HG03460 (cell line): ENCODE measurements around the gene KLHL30.

Experiments used
- ATAC-seq: cut with Tn5 transposase; IDR thresholded peaks from one replicate; pipeline ENCODE4 v1.9.1; 2021; ENCODE audit not compliant: unreplicated experiment

Gene KLHL30

GRCh38 chr2:238144262-238144661 lies 5.8 kb downstream of the KLHL30 start:
- ATAC-seq, result no peak

GRCh38 chr2:238145046-238145445 lies 6.6 kb downstream of the KLHL30 start:
- ATAC-seq, result no peak

GRCh38 chr2:238145851-238146250 lies 7.4 kb downstream of the KLHL30 start:
- ATAC-seq, result no peak

- no peak for ATAC-seq
Measured at GRCh38 chr2:238146884-238147544, 8.5 kb downstream of the KLHL30 start.

- ATAC-seq, result no peak
Measured at GRCh38 chr2:238148981-238149380, 10.5 kb downstream of the KLHL30 start.

GRCh38 chr2:238149841-238150572 lies 11.5 kb downstream of the KLHL30 start:
- ATAC-seq, result no peak

GRCh38 chr2:238150686-238151085 lies 12.2 kb downstream of the KLHL30 start:
- ATAC-seq, result no peak

- ATAC-seq, result no peak
Measured at GRCh38 chr2:238151205-238151604, 12.7 kb downstream of the KLHL30 start.

GRCh38 chr2:238151628-238152235 lies 13.3 kb downstream of the KLHL30 start:
- ATAC-seq, result no peak

- no peak for ATAC-seq
Measured at GRCh38 chr2:238152771-238153688, 14.6 kb downstream of the KLHL30 start.

- ATAC-seq, result no peak
Measured at GRCh38 chr2:238154570-238154969, 16.1 kb downstream of the KLHL30 start.

- ATAC-seq, result no peak
Measured at GRCh38 chr2:238155051-238155760, 16.7 kb downstream of the KLHL30 start.

GRCh38 chr2:238155761-238156694 lies 17.6 kb downstream of the KLHL30 start:
- no peak for ATAC-seq

- no peak for ATAC-seq
Measured at GRCh38 chr2:238157506-238158017, 19.1 kb downstream of the KLHL30 start.

- ATAC-seq, result no peak
Measured at GRCh38 chr2:238158018-238158508, 19.6 kb downstream of the KLHL30 start.

- ATAC-seq, result no peak
Measured at GRCh38 chr2:238158509-238159070, 20.1 kb downstream of the KLHL30 start, which contains the start of gene ERFE. Gene ERFE (plus strand): TSS chr2:238158970. CDS start chr2:238159008, 38 bp downstream.

- no peak for ATAC-seq
Measured at GRCh38 chr2:238159071-238159539, 20.6 kb downstream of the KLHL30 start.

GRCh38 chr2:238159661-238160205 lies 21.3 kb downstream of the KLHL30 start:
- ATAC-seq, result no peak
